ENCODE data around the gene SH3PXD2A.
"Not testable (repeated sequence)": the region's sequence is repeated elsewhere in the genome, so short reads cannot be mapped to it uniquely, and the experiment has no call there.

Gene SH3PXD2A

GRCh38 chr10:103636492-103636891 is 218.9 kb downstream of the SH3PXD2A start:
- no peak for DNase-seq

- no peak for DNase-seq
Observed at GRCh38 chr10:103635580-103635979, 219.8 kb downstream of the SH3PXD2A start.

- DNase-seq = no peak
Observed at GRCh38 chr10:103633846-103634245, 221.5 kb downstream of the SH3PXD2A start.

- not testable (repeated sequence) for DNase-seq
Observed at GRCh38 chr10:103632871-103633270, 222.5 kb downstream of the SH3PXD2A start.

- no peak for DNase-seq
Observed at GRCh38 chr10:103632247-103632642, 223.1 kb downstream of the SH3PXD2A start.

- DNase-seq = no peak
Observed at GRCh38 chr10:103630156-103630555, 225.2 kb downstream of the SH3PXD2A start.

GRCh38 chr10:103629581-103629980 is 225.8 kb downstream of the SH3PXD2A start:
- DNase-seq = no peak

GRCh38 chr10:103627893-103628292 is 227.5 kb downstream of the SH3PXD2A start:
- DNase-seq = no peak

GRCh38 chr10:103627111-103627892 is 228.1 kb downstream of the SH3PXD2A start:
- DNase-seq = no peak

- no peak for DNase-seq
Observed at GRCh38 chr10:103626178-103626577, 229.2 kb downstream of the SH3PXD2A start.

- DNase-seq = no peak
Observed at GRCh38 chr10:103622935-103623574, 232.3 kb downstream of the SH3PXD2A start.

GRCh38 chr10:103622286-103622685 is 233.1 kb downstream of the SH3PXD2A start:
- no peak for DNase-seq

GRCh38 chr10:103621783-103622125 is 233.6 kb downstream of the SH3PXD2A start:
- DNase-seq = no peak

GRCh38 chr10:103620891-103621782 is 234.2 kb downstream of the SH3PXD2A start:
- no peak for DNase-seq

GRCh38 chr10:103620352-103620740 is 235.0 kb downstream of the SH3PXD2A start:
- DNase-seq = no peak

- no peak for DNase-seq
Observed at GRCh38 chr10:103619424-103620351, 235.7 kb downstream of the SH3PXD2A start.

GRCh38 chr10:103618575-103619423 is 236.6 kb downstream of the SH3PXD2A start:
- DNase-seq = no peak

- DNase-seq = no peak
Observed at GRCh38 chr10:103617602-103618385, 237.6 kb downstream of the SH3PXD2A start.

- DNase-seq = no peak
Observed at GRCh38 chr10:103616705-103617601, 238.4 kb downstream of the SH3PXD2A start.

All from NCI-H1436 treated with DMSO at 0.1 percent for 48 hours (cell line).